ENCODE results near the gene CASKIN2. TPM values are rescaled to one million over a fixed set of nuclear protein-coding genes. Genes with fewer than 3 reads are reported as not detected.
A peak's percentile ranks its signal among the peaks of the same experiment; 100 is the strongest.
"Not testable (repeated sequence)": the region's sequence is repeated elsewhere in the genome, so short reads cannot be mapped to it uniquely, and the experiment has no call there.

The CASKIN2 gene
- total RNA-seq, 4 donors from 2014 or later: 13.7 to 46.0 (median 15.6) TPM

DNA sequence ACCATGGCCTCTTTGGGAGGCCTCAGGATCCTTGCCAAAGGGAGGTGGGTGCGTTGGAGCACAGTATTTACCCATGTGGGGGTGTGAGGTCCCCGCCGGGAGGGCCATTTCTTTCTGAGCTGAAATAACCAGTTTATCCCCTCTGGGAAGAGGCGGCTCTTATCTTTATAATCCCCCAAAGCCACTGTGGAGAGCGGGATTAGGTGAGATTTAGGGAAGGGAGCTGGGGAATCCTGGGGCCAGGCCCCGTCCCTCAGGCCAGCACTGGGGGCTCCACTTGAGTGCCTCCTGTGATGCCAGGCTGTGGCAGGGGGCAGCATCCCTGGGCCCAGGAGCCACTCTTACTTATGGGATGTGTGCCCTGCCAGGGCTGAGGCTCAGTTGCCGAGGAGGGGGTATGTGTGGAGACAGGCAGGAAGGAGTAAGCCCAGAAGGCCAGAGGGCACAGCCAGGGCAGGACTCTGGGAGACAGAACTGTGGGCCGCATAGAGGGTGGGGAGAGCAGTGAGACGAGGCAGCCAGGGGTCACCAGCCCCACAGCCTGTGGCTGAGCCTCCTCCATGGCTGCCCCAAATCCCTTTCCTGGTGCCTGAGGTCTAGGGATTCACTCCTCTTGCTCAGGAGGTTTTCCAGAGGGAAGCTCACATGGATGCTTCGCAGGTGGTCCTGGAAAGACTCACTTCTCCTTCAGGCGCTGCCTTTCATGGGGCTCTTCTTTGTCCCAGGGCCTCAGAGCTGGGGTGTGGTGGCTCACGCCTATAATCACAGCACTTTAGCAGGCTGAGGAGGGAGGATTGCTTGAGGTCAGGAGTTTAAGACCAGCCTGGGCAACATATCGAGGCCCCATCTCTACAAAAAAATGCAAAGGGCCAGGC, 33.9 kb downstream of the CASKIN2 start:
- H3K27ac ChIP-seq: peak overlapping the region in 1 of 4 donors; percentile 20
- peaks cover 3 to 73% (median 17%) of the 10 kb centered on the region in 3 donors for H3K4me1 ChIP-seq
- H3K4me3 ChIP-seq: no peak overlapping the region
- H3K27me3 ChIP-seq: no peaks in the 10 kb centered on the region
- 100% methylated on average over 1 of the region's 13 CpGs; no CpG with 5 or more reads in 1 of the 2 donors for WGBS, 2 donors (ENCODE audit: low coverage in 1 of 2)
- H3K36me3 ChIP-seq: peaks cover 0 to 12% of the 10 kb centered on the region in 2 donors
- H3K9me3 ChIP-seq: no peaks in the 10 kb centered on the region
- ATAC-seq: peak; percentile 11
- no peak for TF ChIP-seq POLR2AphosphoS5 (IDR thresholded peaks at IDR 0.05)
- TF ChIP-seq POLR2A (IDR thresholded peaks at IDR 0.05): no peak
- TF ChIP-seq EP300 (IDR thresholded peaks at IDR 0.05): no peak
- TF ChIP-seq, protein P1, sequence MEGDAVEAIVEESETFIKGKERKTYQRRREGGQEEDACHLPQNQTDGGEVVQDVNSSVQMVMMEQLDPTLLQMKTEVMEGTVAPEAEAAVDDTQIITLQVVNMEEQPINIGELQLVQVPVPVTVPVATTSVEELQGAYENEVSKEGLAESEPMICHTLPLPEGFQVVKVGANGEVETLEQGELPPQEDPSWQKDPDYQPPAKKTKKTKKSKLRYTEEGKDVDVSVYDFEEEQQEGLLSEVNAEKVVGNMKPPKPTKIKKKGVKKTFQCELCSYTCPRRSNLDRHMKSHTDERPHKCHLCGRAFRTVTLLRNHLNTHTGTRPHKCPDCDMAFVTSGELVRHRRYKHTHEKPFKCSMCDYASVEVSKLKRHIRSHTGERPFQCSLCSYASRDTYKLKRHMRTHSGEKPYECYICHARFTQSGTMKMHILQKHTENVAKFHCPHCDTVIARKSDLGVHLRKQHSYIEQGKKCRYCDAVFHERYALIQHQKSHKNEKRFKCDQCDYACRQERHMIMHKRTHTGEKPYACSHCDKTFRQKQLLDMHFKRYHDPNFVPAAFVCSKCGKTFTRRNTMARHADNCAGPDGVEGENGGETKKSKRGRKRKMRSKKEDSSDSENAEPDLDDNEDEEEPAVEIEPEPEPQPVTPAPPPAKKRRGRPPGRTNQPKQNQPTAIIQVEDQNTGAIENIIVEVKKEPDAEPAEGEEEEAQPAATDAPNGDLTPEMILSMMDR (IDR thresholded peaks at IDR 0.05): no peak

DNA sequence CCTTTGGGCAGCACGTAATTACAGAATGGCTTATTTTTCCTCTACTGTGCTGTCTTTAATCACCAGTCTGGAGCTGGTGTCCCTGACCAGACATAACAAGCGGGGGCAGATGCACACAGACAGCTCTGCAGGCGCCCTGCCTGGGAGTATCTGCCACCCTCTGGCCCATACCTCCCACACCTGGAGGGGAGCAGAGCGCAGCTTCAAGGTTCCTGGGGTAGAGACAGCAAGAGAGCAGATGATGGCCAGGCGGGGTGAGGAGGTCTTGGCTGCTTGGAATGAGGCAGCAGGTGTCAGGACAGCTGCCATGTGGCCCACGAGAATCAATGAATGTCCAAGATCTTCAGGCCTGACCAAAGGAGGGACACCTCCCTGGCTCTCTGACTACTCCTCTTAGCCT, 35.1 kb downstream of the CASKIN2 start:
- no peaks in the 10 kb centered on the region for H3K9me3 ChIP-seq
- H3K27me3 ChIP-seq: no peaks in the 10 kb centered on the region
- H3K27ac ChIP-seq: no peak overlapping the region
- no peak overlapping the region for H3K4me3 ChIP-seq
- no peak for ATAC-seq
- 85 to 100% methylated on average over 2 of the region's 6 CpGs for WGBS, 2 donors (ENCODE audit: low coverage in 1 of 2)
- peaks cover 3 to 73% (median 28%) of the 10 kb centered on the region in 3 donors for H3K4me1 ChIP-seq
- H3K36me3 ChIP-seq: peaks cover 0 to under 1% of the 10 kb centered on the region in 2 donors
- TF ChIP-seq POLR2A (IDR thresholded peaks at IDR 0.05) (no peak), EP300 (IDR thresholded peaks at IDR 0.05) (no peak), POLR2AphosphoS5 (IDR thresholded peaks at IDR 0.05) (no peak)
- TF ChIP-seq, protein P1 (IDR thresholded peaks at IDR 0.05): no peak

DNA sequence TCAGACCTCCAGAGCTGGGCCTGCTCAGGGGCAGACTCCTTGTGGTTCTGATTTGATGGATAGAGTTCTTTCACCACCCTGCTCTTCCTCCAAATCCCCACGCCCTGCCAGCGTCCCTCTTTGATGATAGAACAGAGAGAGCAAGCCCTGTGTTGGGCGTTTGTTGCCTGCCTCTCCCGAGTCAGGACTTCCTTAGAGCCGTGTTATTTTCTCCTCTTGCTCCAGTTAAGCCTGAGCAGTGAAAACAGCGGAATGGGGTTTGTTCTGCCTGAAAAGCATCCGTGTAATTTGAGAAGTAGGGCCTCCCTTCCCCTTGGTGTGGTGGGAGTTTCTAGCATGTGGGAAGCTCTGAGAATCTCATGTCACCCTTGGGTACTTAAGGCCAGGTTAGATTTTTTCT, 36.8 kb downstream of the CASKIN2 start:
- peaks cover 0 to 1% of the 10 kb centered on the region in 2 donors for H3K36me3 ChIP-seq
- no peak overlapping the region for H3K4me3 ChIP-seq
- no peak for TF ChIP-seq EP300 (IDR thresholded peaks at IDR 0.05)
- no peak for TF ChIP-seq POLR2A (IDR thresholded peaks at IDR 0.05)
- TF ChIP-seq, protein P1 (IDR thresholded peaks at IDR 0.05): no peak
- TF ChIP-seq POLR2AphosphoS5 (IDR thresholded peaks at IDR 0.05): no peak
- H3K27me3 ChIP-seq: no peaks in the 10 kb centered on the region
- peaks cover 3 to 82% (median 37%) of the 10 kb centered on the region in 3 donors for H3K4me1 ChIP-seq
- no peak for ATAC-seq
- H3K9me3 ChIP-seq: no peaks in the 10 kb centered on the region
- 52% methylated on average over 7 of the region's 7 CpGs; no CpG with 5 or more reads in 1 of the 2 donors for WGBS, 2 donors (ENCODE audit: low coverage in 1 of 2)
- peak overlapping the region in 2 of 4 donors; percentile 18 to 43 for H3K27ac ChIP-seq

DNA sequence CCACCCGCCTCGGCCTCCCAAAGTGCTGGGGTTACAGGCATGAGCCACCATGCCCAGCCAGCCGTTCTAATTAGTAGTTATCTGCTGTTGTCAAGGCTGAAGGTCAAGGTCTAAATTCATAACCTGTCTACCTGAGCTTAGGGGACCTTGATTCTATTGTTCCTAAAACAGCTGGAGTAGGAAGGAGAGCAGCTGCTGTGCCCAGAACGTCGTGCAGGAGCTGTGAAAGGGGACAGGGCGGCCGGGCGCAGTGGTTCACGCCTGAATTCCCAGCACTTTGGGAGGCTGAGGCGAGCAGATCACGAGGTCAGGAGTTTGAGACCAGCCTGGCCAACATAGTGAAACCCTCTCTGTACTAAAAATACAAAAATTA, 37.9 kb downstream of the CASKIN2 start:
- ATAC-seq, H3K27me3 ChIP-seq, H3K9me3 ChIP-seq, H3K4me3 ChIP-seq: not testable (repeated sequence)
- H3K27ac ChIP-seq: peak overlapping the region in 3 of 4 donors; percentile 65 to 75 (median 74)
- peaks cover 3 to 82% (median 31%) of the 10 kb centered on the region in 3 donors for H3K4me1 ChIP-seq
- WGBS, 2 donors (ENCODE audit: low coverage in 1 of 2): 53 to 80% methylated on average over 1 to 3 of the region's 11 CpGs
- peaks cover 0 to 12% of the 10 kb centered on the region in 2 donors for H3K36me3 ChIP-seq

DNA sequence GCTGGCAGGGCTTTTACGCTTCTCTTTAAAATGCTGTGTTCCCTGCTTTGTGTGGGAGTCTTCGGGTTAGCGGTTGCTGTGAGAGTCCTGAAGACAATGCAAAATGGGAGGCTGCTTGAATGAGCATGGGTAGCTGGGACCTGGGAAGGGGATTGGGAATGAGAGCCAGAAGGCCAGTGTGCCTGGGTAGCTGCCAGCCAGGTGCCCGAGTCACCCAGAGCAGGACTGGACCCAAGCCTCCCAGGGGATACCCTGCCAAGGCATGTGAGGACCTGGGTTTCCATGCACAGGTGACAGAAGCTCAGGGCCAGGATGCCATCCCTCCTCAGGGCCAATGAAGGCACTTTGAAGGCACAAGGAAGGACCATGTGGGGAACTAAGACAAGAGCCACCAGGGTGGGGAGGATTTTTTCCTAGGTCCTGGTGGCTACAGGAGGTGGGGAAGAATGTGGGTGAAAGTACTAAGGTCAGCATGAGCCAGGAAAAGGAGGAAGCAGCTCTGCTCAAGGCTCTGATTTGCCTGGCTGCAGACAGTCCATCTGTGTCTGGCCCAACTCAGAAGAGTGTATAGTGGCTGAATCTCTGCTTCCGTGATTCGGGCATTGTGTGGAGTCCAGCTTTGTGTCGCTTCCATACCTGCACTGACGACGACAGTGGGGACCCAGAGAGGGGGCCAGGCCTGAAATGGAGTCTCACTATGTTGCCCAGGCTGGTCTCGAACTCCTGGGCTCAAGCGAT, 38.4 kb downstream of the CASKIN2 start:
- no peak for ATAC-seq
- no peaks in the 10 kb centered on the region for H3K27me3 ChIP-seq
- H3K4me1 ChIP-seq: peaks cover 3 to 82% (median 31%) of the 10 kb centered on the region in 3 donors
- no peaks in the 10 kb centered on the region for H3K9me3 ChIP-seq
- peaks cover 0 to 17% of the 10 kb centered on the region in 2 donors for H3K36me3 ChIP-seq
- TF ChIP-seq POLR2A (IDR thresholded peaks at IDR 0.05) (no peak), EP300 (IDR thresholded peaks at IDR 0.05) (no peak), POLR2AphosphoS5 (IDR thresholded peaks at IDR 0.05) (no peak)
- TF ChIP-seq, protein P1 (IDR thresholded peaks at IDR 0.05): no peak
- 31 to 87% methylated on average over 3 of the region's 11 CpGs for WGBS, 2 donors (ENCODE audit: low coverage in 1 of 2)
- peak overlapping the region; percentile 1 to 75 (median 70) for H3K27ac ChIP-seq
- peak overlapping the region in 1 of 2 donors; percentile 8 for H3K4me3 ChIP-seq
